Measurements from ENCODE around the gene FNTB. TPM values are rescaled to one million over a fixed set of nuclear protein-coding genes. Genes with fewer than 3 reads are reported as not detected.

The FNTB gene
- total RNA-seq, 1 donor from 2014 or later: 13.9 TPM

DNA sequence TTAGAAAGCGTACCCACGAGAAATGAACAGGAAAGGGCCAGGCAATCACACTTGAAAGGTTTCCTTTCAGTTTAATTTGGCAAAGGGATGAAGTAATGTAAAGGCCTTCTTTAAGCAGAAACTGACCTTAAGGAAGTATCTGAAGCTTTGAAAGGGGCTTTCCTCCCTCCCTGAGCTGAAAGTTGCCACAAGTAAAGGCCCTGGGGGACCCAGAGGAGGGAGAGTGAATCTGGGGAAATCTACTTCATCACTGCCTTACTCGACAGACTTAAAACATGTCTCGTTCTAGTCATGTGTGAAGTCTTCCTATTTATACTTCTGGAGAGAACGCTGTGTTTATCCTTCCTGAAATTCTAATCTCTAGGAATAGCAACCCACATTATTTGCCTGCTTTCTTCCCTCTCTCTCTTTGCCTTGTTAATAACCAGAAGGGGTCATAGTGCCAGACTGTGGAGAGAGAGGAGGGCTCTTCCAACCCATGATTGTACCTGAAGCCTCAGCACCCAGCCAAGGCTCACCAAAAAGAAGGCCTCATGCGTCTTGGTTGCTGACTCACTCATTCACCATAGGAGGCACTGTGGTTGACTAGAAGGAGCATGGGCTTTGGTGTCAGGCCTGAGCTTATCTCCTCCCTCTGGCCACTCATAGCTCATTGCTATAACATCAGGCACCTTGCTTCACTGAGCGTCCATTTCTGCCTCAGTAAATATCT is 33.9 kb upstream of the FNTB start:
- no peak for DNase-seq (ENCODE audit: low read depth)

GRCh38 chr14:64953310-64953654 is 33.4 kb upstream of the FNTB start:
- peak; percentile 61 for DNase-seq (ENCODE audit: low read depth)

- DNase-seq (ENCODE audit: low read depth): no peak
Measured at GRCh38 chr14:64953661-64954060, 33.0 kb upstream of the FNTB start.

DNA sequence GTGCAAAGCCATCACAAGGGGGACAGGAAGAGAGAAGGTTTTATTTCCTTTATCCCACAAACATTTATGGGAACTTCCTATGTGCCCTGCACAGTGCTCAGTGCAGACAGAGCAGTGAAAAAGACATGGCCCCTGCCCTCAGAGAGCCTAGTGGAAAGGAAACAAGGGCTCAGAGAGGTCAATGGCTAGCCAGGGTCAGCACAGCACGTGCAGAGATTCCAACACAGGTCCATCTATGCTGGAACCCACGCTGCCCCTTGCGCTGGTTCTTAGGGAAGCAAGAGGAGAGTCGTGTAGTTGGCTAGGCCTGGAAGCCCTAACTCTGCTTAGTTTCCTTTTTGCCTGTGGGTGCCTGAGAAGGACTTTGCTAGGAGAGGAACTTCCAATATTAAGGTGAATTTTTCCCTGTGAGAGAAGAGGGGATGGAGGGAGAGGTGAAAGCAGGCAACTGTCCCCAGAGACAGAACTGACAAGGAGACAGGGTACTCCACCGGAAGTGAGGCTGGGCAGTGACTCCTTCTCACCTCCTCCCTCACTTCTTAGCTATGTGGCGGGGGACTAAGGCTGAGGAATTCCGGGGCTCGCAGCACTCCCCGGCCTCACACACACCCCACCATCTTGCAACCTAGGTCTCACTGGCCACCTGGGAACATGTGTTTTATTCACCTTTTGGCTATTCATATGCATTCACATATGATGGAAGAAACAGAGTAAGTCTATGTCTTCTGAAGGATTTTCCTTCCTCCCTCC is 32.0 kb upstream of the FNTB start:
- DNase-seq (ENCODE audit: low read depth): no peak

DNA sequence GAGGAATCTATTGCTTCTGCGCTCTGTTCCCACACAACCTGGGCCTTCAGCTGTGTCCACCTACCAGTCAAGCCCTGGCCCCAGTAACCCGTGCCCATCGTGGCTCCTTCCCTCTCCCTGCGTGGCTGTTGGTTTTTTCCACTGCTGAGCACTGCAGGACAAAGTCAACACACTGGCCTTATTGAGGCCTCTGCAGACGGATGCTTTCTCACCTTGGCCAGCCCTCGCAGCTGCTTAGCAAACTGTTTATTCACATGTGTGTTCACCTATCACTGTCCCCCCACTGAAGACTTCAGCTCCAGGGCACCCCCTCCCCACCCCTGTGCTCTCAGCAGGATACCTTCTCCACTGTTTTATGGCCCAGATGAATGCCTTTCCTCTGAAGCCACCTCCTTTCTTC is 31.4 kb upstream of the FNTB start:
- DNase-seq (ENCODE audit: low read depth): no peak

- no peak for DNase-seq (ENCODE audit: low read depth)
Measured at GRCh38 chr14:64956697-64957406, 29.8 kb upstream of the FNTB start.

DNA sequence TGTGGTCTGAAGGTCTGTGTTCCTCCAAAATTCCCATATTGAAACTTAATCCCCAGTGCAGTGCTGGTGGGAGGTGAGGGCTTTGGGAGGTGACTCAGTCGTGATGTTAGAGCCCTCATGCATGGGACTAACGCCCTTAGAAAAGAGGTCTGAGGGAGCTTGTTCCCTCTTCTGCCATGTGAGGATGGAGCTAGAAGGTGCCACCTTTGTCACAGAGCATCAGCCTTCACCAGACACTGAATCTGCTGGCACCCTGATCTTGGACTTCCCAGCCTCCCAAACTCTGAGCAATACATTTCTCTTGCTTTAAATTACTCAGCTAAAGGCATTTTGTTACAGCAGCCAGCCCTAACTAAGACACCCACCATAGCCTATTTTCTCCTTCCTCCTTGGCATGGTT is 28.5 kb upstream of the FNTB start:
- no peak for DNase-seq (ENCODE audit: low read depth)

- DNase-seq (ENCODE audit: low read depth): no peak
Measured at GRCh38 chr14:64958743-64959142, 28.0 kb upstream of the FNTB start.

- DNase-seq (ENCODE audit: low read depth): peak; percentile 76
Measured at GRCh38 chr14:64960762-64961276, 25.9 kb upstream of the FNTB start.

DNA sequence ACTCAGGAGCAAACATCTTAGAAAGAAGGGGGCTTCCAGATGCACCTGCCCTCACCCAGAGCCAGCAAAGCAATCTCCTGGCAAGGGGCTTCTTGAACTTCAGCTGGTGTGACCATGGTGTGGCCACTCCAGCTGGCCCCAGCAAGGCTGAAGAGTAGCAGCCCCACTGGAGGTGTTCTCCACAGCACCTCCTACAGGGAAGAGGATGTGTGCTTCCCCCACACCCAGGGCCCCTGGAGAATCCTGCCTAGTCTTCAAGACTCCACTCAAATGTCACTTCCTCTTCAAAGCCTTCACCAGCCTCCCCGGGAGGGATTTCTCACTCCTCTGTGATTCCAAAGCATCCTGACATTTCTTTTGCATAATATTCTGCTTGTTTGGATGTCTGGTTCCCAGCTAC is 23.1 kb upstream of the FNTB start:
- no peak for DNase-seq (ENCODE audit: low read depth)

DNA sequence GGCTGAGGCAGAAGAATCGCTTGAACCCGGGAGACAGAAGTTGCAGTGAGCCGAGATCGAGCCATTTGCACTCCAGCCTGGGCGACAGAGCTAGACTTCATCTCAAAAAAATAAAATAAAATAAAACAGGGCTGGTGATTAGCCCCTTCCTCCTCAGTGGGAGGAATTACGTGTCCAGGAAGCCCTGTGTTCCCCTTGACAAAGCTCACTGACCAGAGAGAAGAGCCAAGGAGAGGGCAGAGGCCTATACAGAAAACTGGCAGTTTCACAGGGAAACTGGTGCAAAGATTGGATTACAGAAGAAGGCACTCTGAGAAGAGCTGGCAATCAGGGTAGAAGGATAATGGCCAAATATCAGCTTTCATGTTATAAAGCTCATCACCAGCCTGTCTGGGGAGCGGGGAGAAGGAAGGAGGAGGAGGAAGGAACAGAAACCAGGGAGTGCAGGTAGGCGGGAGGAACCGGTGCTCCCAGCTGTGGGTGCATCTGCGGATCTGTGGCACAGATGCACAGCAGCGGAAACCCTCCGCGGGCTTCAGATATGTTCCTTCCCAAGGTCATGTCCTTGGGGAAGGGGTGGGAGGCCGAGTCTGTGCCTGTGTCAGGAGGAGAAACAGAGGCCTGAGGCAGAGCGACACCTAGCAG is 21.2 kb upstream of the FNTB start:
- DNase-seq (ENCODE audit: low read depth): no peak

GRCh38 chr14:64966976-64967375 is 19.7 kb upstream of the FNTB start:
- no peak for DNase-seq (ENCODE audit: low read depth)

DNA sequence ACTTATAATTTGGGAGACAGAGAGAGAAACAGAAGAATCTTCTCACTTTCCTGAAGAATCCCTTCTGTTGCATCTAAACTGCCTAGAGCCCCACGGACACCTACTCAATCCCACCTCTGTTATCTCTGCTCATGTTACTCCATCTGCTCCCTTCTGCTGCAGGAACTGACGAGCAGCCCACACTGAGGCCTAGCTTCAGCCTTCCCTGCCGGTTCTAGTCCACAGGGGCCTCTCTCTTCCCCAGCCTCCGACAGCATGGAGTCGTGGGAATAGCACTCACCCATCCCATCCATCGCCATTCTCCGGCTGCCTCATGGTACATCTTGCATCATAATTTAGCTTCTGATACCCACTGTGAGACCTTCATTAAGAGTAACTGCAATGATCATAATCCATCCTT is 18.5 kb upstream of the FNTB start:
- DNase-seq (ENCODE audit: low read depth): peak; percentile 20

DNA sequence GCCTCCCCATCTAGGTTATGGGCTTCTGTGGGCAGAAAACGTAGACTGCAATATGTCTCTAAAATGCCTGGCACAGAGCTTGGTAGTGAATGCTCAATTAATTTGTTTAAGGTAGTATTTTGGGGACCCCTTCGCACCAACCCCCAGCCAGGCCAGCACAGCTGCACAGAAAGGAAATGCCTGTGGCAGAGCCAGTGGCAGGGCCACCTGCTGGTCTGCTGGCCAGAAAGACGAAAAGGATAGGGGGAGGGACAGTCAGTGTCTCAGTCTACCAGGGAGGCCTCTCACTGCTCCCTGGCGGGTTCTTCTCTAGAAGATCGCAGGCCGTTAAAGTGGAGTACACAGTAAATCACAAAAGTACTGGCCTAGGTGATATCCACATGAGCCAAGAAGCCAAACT is 18.0 kb upstream of the FNTB start:
- DNase-seq (ENCODE audit: low read depth): peak; percentile 81

DNA sequence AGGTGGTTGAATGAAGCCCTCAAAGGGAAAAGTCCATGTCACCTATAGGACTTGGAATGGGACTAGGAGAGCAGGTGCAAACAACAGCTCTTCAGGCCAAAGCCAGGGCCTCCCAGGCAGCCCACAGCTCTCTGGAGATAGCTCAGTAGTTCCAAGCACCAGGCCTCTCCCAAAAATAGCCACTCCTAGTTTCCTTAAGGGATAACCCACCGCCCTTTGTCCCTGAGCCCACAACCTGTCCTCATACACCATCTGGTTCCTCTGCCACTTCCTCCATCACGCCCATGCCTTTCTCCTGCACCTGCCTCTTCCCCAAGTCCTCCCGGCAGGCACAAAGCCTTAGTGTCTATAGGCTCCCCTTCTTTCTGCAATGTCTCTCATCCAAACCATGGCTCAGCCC is 16.7 kb upstream of the FNTB start:
- DNase-seq (ENCODE audit: low read depth): peak; percentile 92

DNA sequence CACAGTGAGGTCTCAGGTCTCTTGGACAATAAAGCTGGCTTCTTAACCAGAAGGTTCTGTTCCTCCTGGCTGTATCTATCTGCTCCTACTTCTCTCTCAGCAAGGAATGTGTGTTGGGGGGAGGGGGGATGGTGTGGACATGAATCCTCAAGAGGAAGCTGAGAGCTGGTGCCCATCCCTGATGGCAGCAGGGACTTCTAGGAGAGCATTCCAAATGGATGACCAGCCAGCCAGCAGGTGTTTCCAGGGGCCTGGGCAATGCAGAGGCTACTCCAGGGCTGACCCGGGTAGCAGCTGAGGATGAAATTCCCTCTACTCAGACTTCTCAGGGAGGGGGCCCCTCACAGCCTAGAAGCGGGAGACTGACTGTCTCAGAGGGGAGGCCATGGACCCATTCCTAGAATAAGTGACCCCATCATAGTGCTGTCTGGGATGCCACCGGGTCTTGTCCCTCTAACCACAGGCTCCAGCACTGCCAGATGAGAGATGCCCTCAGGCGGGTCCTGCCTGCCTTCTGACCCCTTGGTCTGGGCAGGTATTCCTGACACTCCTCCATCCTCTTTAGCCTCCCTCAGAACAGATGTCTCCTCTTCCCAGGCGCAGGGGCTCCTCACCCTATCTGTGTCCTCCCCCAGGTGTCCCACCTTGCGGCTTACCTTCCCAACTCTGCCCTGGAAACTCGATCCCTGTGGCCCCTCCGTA is 15.8 kb upstream of the FNTB start:
- peak; percentile 96 for DNase-seq (ENCODE audit: low read depth)

- DNase-seq (ENCODE audit: low read depth): peak; percentile 17
Measured at GRCh38 chr14:64971491-64971942, 15.2 kb upstream of the FNTB start.

- peak; percentile 38 for DNase-seq (ENCODE audit: low read depth)
Measured at GRCh38 chr14:64971943-64972791, 14.5 kb upstream of the FNTB start, which contains the start of gene RAB15. RAB15 (minus strand) TSS chr14:64972336; CDS start chr14:64972076, 260 bp downstream.

DNA sequence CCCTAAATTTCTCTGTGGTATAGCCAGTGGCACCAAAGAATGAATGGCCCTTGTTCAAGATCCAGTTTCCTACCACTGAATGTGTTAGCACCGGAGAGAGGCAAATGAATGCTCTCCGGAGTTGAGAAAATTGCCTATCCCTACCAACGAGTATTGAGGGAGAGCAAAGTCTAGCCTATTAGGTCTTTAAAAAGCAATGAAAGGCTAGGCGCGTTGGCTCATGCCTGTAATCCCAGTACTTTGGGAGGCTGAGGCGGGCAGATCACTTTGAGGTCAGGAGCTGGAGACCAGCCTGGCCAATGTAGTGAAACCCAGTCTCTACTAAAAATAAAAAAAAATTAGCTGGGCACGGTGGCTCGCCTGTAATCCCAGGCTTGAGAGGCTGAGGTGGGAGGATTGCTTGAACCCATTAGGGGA is 13.7 kb upstream of the FNTB start:
- no peak for DNase-seq (ENCODE audit: low read depth)

DNA sequence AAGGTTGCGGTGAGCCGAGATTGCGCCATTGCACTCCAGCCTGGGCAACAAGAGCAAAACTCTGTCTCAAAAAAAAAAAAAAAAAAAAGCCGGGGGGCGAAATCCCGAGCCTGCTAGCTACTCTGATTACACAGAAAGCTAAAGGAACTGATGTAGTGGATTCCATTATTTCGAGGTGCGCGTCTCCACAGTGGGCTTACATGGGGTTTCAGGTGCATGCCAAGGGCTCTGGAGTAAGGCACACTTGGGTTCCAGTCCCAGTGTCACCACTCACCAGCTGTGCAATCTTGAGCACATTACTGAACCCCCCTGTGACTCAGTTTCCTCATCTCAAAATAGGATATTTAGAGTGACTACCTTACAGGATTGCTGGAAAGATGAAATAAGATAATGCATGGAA is 12.9 kb upstream of the FNTB start:
- DNase-seq (ENCODE audit: low read depth): no peak

All from myocyte (in vitro differentiated cells).